ENCODE data around the gene OXTR.

Gene OXTR

GRCh38 chr3:8737301-8737700 lies 32.1 kb downstream of the OXTR start:
- no peak overlapping the region for H3K4me2 ChIP-seq (ENCODE audit: low read length)
- H2BK120ac ChIP-seq (ENCODE audit: low read depth, low read length) = no peak overlapping the region
- H4K8ac ChIP-seq (ENCODE audit: low read depth, low read length) = no peak overlapping the region
- no peak overlapping the region for H2BK5ac ChIP-seq (ENCODE audit: low read length)
- no peak for DNase-seq
- H3K27ac ChIP-seq (ENCODE audit: low read depth, low read length) = no peak overlapping the region
- H3K4ac ChIP-seq (ENCODE audit: low read depth, low read length) = no peak overlapping the region
- no peak overlapping the region for H2BK15ac ChIP-seq (replicated peaks; ENCODE audit: low read depth)
- no peak overlapping the region for H3K18ac ChIP-seq (ENCODE audit: low read length)
- no peaks in the 10 kb centered on the region for H3K79me1 ChIP-seq (ENCODE audit: low read length)
- WGBS (ENCODE audit: extremely low coverage, insufficient coverage, low lambda C conversion rate) = no CpG with 5 or more reads among the region's 4 CpGs
- H3K4me3 ChIP-seq (ENCODE audit: low read length) = no peak overlapping the region
- H3K23ac ChIP-seq (ENCODE audit: low read length) = peak overlapping the region; percentile 4
- H3K9ac ChIP-seq (ENCODE audit: low read length) = no peak overlapping the region
- no peaks in the 10 kb centered on the region for H3K79me2 ChIP-seq (ENCODE audit: control insufficient read depth, insufficient read depth, low read length)
- H3K27me3 ChIP-seq (ENCODE audit: insufficient read depth, low read length, poor library complexity) = no peaks in the 10 kb centered on the region
- H2AK5ac ChIP-seq (ENCODE audit: low read length) = no peak overlapping the region
- no peak overlapping the region for H3K56ac ChIP-seq (ENCODE audit: low read length)
- no peaks in the 10 kb centered on the region for H3K36me3 ChIP-seq (ENCODE audit: control insufficient read depth, insufficient read depth, low read length)
- no peak overlapping the region for H4K5ac ChIP-seq (ENCODE audit: low read length)
- H3K4me1 ChIP-seq (ENCODE audit: control insufficient read depth, low read depth, low read length) = peaks cover 7% of the 10 kb centered on the region

- no peak overlapping the region for H3K56ac ChIP-seq (ENCODE audit: low read length)
- no CpG with 5 or more reads among the region's 11 CpGs for WGBS (ENCODE audit: extremely low coverage, insufficient coverage, low lambda C conversion rate)
- H3K4ac ChIP-seq (ENCODE audit: low read depth, low read length) = no peak overlapping the region
- no peak overlapping the region for H2BK15ac ChIP-seq (replicated peaks; ENCODE audit: low read depth)
- no peak overlapping the region for H3K27ac ChIP-seq (ENCODE audit: low read depth, low read length)
- no peak overlapping the region for H2BK5ac ChIP-seq (ENCODE audit: low read length)
- no peaks in the 10 kb centered on the region for H3K36me3 ChIP-seq (ENCODE audit: control insufficient read depth, insufficient read depth, low read length)
- H3K23ac ChIP-seq (ENCODE audit: low read length) = no peak overlapping the region
- no peaks in the 10 kb centered on the region for H3K79me2 ChIP-seq (ENCODE audit: control insufficient read depth, insufficient read depth, low read length)
- no peak overlapping the region for H4K5ac ChIP-seq (ENCODE audit: low read length)
- no peaks in the 10 kb centered on the region for H3K79me1 ChIP-seq (ENCODE audit: low read length)
- H2AK5ac ChIP-seq (ENCODE audit: low read length) = no peak overlapping the region
- H4K8ac ChIP-seq (ENCODE audit: low read depth, low read length) = no peak overlapping the region
- H3K9ac ChIP-seq (ENCODE audit: low read length) = no peak overlapping the region
- H3K4me2 ChIP-seq (ENCODE audit: low read length) = no peak overlapping the region
- no peak overlapping the region for H2BK120ac ChIP-seq (ENCODE audit: low read depth, low read length)
- no peak overlapping the region for H3K18ac ChIP-seq (ENCODE audit: low read length)
- H3K4me3 ChIP-seq (ENCODE audit: low read length) = no peak overlapping the region
- peaks cover 8% of the 10 kb centered on the region for H3K4me1 ChIP-seq (ENCODE audit: control insufficient read depth, low read depth, low read length)
- H3K27me3 ChIP-seq (ENCODE audit: insufficient read depth, low read length, poor library complexity) = no peaks in the 10 kb centered on the region
- DNase-seq = no peak
These were observed 33.0 kb downstream of the OXTR start for GRCh38 chr3:8736436-8736835.

GRCh38 chr3:8734908-8735307 lies 34.5 kb downstream of the OXTR start:
- H2BK120ac ChIP-seq (ENCODE audit: low read depth, low read length) = no peak overlapping the region
- H3K27ac ChIP-seq (ENCODE audit: low read depth, low read length) = no peak overlapping the region
- H3K4me3 ChIP-seq (ENCODE audit: low read length) = no peak overlapping the region

GRCh38 chr3:8734137-8734878 lies 35.1 kb downstream of the OXTR start:
- Histone ChIP-seq H3K79me1 (ENCODE audit: low read length) (no peaks in the 10 kb centered on the region), H3K4me3 (ENCODE audit: low read length) (no peak overlapping the region), H2BK5ac (ENCODE audit: low read length) (no peak overlapping the region), H2AK5ac (ENCODE audit: low read length) (no peak overlapping the region), H3K56ac (ENCODE audit: low read length) (no peak overlapping the region), H3K27me3 (ENCODE audit: insufficient read depth, low read length, poor library complexity) (no peaks in the 10 kb centered on the region), H4K5ac (ENCODE audit: low read length) (no peak overlapping the region), H3K9ac (ENCODE audit: low read length) (no peak overlapping the region), H3K36me3 (ENCODE audit: control insufficient read depth, insufficient read depth, low read length) (no peaks in the 10 kb centered on the region), H3K4me1 (ENCODE audit: control insufficient read depth, low read depth, low read length) (peaks cover 5% of the 10 kb centered on the region), H3K4me2 (ENCODE audit: low read length) (no peak overlapping the region), H3K27ac (ENCODE audit: low read depth, low read length) (no peak overlapping the region), H3K79me2 (ENCODE audit: control insufficient read depth, insufficient read depth, low read length) (no peaks in the 10 kb centered on the region), H2BK120ac (ENCODE audit: low read depth, low read length) (no peak overlapping the region), H3K4ac (ENCODE audit: low read depth, low read length) (no peak overlapping the region), H3K18ac (ENCODE audit: low read length) (no peak overlapping the region), H3K23ac (ENCODE audit: low read length) (no peak overlapping the region), H2BK15ac (replicated peaks; ENCODE audit: low read depth) (no peak overlapping the region), H4K8ac (ENCODE audit: low read depth, low read length) (no peak overlapping the region)
- no CpG with 5 or more reads among the region's 19 CpGs for WGBS (ENCODE audit: extremely low coverage, insufficient coverage, low lambda C conversion rate)
- no peak for DNase-seq

More at GRCh38 chr3:8734908-8735307, 34.5 kb downstream of the OXTR start:
- Histone ChIP-seq H3K23ac (ENCODE audit: low read length) (no peak overlapping the region), H3K79me1 (ENCODE audit: low read length) (no peaks in the 10 kb centered on the region), H3K36me3 (ENCODE audit: control insufficient read depth, insufficient read depth, low read length) (no peaks in the 10 kb centered on the region), H3K9ac (ENCODE audit: low read length) (no peak overlapping the region), H3K4me1 (ENCODE audit: control insufficient read depth, low read depth, low read length) (peaks cover 5% of the 10 kb centered on the region), H4K5ac (ENCODE audit: low read length) (no peak overlapping the region), H3K4ac (ENCODE audit: low read depth, low read length) (no peak overlapping the region), H2AK5ac (ENCODE audit: low read length) (no peak overlapping the region), H2BK5ac (ENCODE audit: low read length) (no peak overlapping the region), H3K4me2 (ENCODE audit: low read length) (no peak overlapping the region), H4K8ac (ENCODE audit: low read depth, low read length) (no peak overlapping the region), H3K79me2 (ENCODE audit: control insufficient read depth, insufficient read depth, low read length) (no peaks in the 10 kb centered on the region), H2BK15ac (replicated peaks; ENCODE audit: low read depth) (no peak overlapping the region), H3K18ac (ENCODE audit: low read length) (no peak overlapping the region), H3K27me3 (ENCODE audit: insufficient read depth, low read length, poor library complexity) (no peaks in the 10 kb centered on the region), H3K56ac (ENCODE audit: low read length) (no peak overlapping the region)
- WGBS (ENCODE audit: extremely low coverage, insufficient coverage, low lambda C conversion rate) = no CpG with 5 or more reads among the region's 1 CpG
- no peak for DNase-seq

- no peak within 1 kb of the TSS for H4K8ac ChIP-seq (ENCODE audit: low read depth, low read length)
- H2BK120ac ChIP-seq (ENCODE audit: low read depth, low read length) = no peak within 1 kb of the TSS
- no peak within 1 kb of the TSS for H2BK5ac ChIP-seq (ENCODE audit: low read length)
- no peak for DNase-seq
- no CpG with 5 or more reads among the region's 23 CpGs for WGBS (ENCODE audit: extremely low coverage, insufficient coverage, low lambda C conversion rate)
- no peak within 1 kb of the TSS for H3K4me2 ChIP-seq (ENCODE audit: low read length)
- H3K18ac ChIP-seq (ENCODE audit: low read length) = no peak within 1 kb of the TSS
- no peak within 1 kb of the TSS for H3K4me3 ChIP-seq (ENCODE audit: low read length)
- H3K56ac ChIP-seq (ENCODE audit: low read length) = peak within 1 kb of the TSS; percentile 64
- no peak within 1 kb of the TSS for H2BK15ac ChIP-seq (replicated peaks; ENCODE audit: low read depth)
- H3K4ac ChIP-seq (ENCODE audit: low read depth, low read length) = no peak within 1 kb of the TSS
- H3K27ac ChIP-seq (ENCODE audit: low read depth, low read length) = no peak within 1 kb of the TSS
- no peaks in the 10 kb centered on the region for H3K79me2 ChIP-seq (ENCODE audit: control insufficient read depth, insufficient read depth, low read length)
- H3K9ac ChIP-seq (ENCODE audit: low read length) = peak within 1 kb of the TSS; percentile 43
- no peaks in the 10 kb centered on the region for H3K27me3 ChIP-seq (ENCODE audit: insufficient read depth, low read length, poor library complexity)
- no peaks in the 10 kb centered on the region for H3K36me3 ChIP-seq (ENCODE audit: control insufficient read depth, insufficient read depth, low read length)
- H3K79me1 ChIP-seq (ENCODE audit: low read length) = no peaks in the 10 kb centered on the region
- H2AK5ac ChIP-seq (ENCODE audit: low read length) = no peak within 1 kb of the TSS
- H3K4me1 ChIP-seq (ENCODE audit: control insufficient read depth, low read depth, low read length) = peaks cover 5% of the 10 kb centered on the region
- H3K23ac ChIP-seq (ENCODE audit: low read length) = no peak within 1 kb of the TSS
- no peak within 1 kb of the TSS for H4K5ac ChIP-seq (ENCODE audit: low read length)
These were observed 35.9 kb downstream of the OXTR start, which contains the start of gene CAV3 for GRCh38 chr3:8733332-8734094. TSS of gene CAV3 (plus strand) at chr3:8733802. CDS start at chr3:8733877, 75 bp downstream.

Data from mesendoderm (in vitro differentiated cells).